HG02884 (cell line): Measurements from ENCODE around the gene RBM33.
A peak's percentile ranks its signal among the peaks of the same experiment; 100 is the strongest.
"Not testable (repeated sequence)": the region's sequence is repeated elsewhere in the genome, so short reads cannot be mapped to it uniquely, and the experiment has no call there.

ENCODE experiments used
- ATAC-seq: cut with Tn5 transposase; IDR thresholded peaks from one replicate; pipeline ENCODE4 v1.9.1; 2021; ENCODE audit warnings: mild to moderate bottlenecking, moderate library complexity; ENCODE audit not compliant: unreplicated experiment

RBM33 gene

GRCh38 chr7:155644178-155644970 is at the start of gene RBM33:
Gene RBM33, plus strand, starts transcription at chr7:155644661. Its CDS starts 216 bp downstream, at chr7:155644877.
- ATAC-seq = peak; percentile 76

GRCh38 chr7:155594961-155595366 is 49.5 kb upstream of the RBM33 start:
- no peak for ATAC-seq

- ATAC-seq = no peak
Measured at GRCh38 chr7:155597753-155598140, 46.7 kb upstream of the RBM33 start.

- ATAC-seq = peak; percentile 78
Measured at GRCh38 chr7:155598810-155599210, 45.7 kb upstream of the RBM33 start.

GRCh38 chr7:155602156-155602555 is 42.3 kb upstream of the RBM33 start:
- ATAC-seq = no peak

GRCh38 chr7:155602750-155603149 is 41.7 kb upstream of the RBM33 start:
- ATAC-seq = no peak

GRCh38 chr7:155603205-155603857 is 41.1 kb upstream of the RBM33 start:
- no peak for ATAC-seq

- ATAC-seq = no peak
Measured at GRCh38 chr7:155603858-155604503, 40.5 kb upstream of the RBM33 start.

GRCh38 chr7:155604504-155604997 is 39.9 kb upstream of the RBM33 start:
- no peak for ATAC-seq

GRCh38 chr7:155609185-155609584 is 35.3 kb upstream of the RBM33 start:
- no peak for ATAC-seq

- ATAC-seq = no peak
Measured at GRCh38 chr7:155610633-155611193, 33.7 kb upstream of the RBM33 start.

- no peak for ATAC-seq
Measured at GRCh38 chr7:155611808-155612447, 32.5 kb upstream of the RBM33 start.

- ATAC-seq = no peak
Measured at GRCh38 chr7:155612658-155613057, 31.8 kb upstream of the RBM33 start.

GRCh38 chr7:155615085-155615484 is 29.4 kb upstream of the RBM33 start:
- not testable (repeated sequence) for ATAC-seq

GRCh38 chr7:155618708-155619633 is 25.5 kb upstream of the RBM33 start:
- ATAC-seq = no peak

- no peak for ATAC-seq
Measured at GRCh38 chr7:155619634-155620271, 24.7 kb upstream of the RBM33 start.

GRCh38 chr7:155620497-155620896 is 24.0 kb upstream of the RBM33 start:
- no peak for ATAC-seq

- ATAC-seq = no peak
Measured at GRCh38 chr7:155621418-155621980, 23.0 kb upstream of the RBM33 start.

- ATAC-seq = no peak
Measured at GRCh38 chr7:155624412-155624811, 20.0 kb upstream of the RBM33 start.
